Right lobe of liver (tissue), 4 donors: ENCODE data around the gene APBA3.

Experiments used
- CTCF ChIP-seq, 4 donors: fragments of 200-600 bp in 3 of 4; fragments of 450-650 bp in 1 of 4; IDR thresholded peaks; one replicate each; pipeline versions ENCODE4 v1.5.1 to v1.8.0; 2016 to 2022; ENCODE audit warnings: antibody characterized with exemption in 4 of 4, mild to moderate bottlenecking in 2 of 4
- POLR2A ChIP-seq: fragments of 450-650 bp; IDR thresholded peaks from one replicate; pipeline ENCODE4 v1.6.1; 2017; ENCODE audit warnings: antibody characterized with exemption, mild to moderate bottlenecking
- donor health status: DM: no; HTN: no; CAD: no.
- donor health status: DM: no; HTN: no; CAD: no.
- donor health status: DM: no; HTN: yes; CAD: no.

DNA sequence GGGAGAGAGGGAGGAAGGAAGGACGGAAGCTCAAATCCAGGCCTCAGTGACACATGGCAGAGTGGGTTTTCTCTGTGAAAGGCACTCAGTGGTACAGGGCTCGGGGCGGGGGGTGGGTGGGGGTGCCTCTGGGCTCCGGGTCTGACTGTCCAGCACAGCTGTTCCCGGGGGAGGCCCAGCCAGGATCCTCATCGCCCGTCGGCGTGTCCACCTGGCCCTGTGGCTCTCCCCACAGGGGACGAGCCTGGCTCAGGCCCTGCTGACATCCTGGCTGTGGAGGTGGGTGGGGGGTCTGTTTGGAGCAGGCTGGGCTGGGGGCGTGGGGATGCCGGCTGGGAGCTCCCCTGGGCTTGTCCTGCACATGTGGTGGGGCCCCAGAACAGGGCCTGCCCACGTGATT lies 42.9 kb upstream of the APBA3 start:
- TF ChIP-seq POLR2A: no peak
- TF ChIP-seq CTCF (IDR thresholded peaks at IDR 0.05): no peak
